Ammon's horn (tissue), 1 donor: ENCODE results near the gene TMEM53.
A peak's percentile ranks its signal among the peaks of the same experiment; 100 is the strongest.
"Not testable (repeated sequence)": the region's sequence is repeated elsewhere in the genome, so short reads cannot be mapped to it uniquely, and the experiment has no call there.

Source experiments
- DNase-seq: peaks from one replicate; pipeline ENCODE4 v3.0.0-alpha.2; 2016; ENCODE audit warnings: low spot score

Gene TMEM53

DNA sequence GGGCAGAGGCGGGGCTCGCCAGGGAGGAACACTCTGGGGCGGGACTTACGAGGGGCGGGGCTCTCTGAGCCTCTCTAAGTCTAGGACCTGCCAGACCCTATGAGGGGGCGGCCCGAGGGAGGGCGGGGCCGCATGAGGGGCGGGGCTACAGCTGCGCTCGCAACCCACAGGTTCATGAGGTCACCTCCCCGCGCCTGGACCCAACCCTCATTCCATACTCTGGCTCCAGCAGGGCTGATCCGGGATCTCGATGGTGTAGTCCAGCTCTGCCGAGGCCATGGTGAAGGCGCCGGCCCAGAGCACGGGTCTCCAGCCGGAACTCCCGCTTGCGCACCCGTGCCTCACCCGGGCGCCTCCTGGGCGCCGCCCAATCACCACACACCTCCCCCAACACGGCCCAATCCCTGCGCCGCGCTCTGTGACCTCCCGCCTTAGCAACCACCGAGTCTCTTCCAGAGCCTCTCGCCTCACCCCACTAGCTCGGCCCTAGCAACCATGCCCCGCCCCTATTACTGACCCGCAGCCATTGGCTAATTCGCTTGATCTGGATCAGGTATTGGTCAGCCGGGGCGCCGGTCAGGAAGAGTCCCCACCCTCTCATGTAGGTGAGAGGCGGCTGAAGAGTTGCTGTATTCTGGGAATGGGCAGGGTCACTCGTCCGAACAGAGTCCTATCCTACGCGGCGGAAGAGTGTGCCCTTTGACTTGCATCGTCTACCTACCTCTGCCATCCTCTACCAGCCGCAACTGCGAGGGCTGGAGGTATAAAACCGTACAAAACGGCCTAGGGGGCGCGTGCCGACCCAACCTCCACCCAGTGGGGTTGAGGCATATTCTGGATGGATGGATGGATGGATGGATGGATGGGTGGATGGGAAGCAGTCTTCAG, at the start of gene TMEM53, which contains the start of gene ARMH1:
TMEM53 (minus strand) TSS at position 369 of the 888 bp plus-strand sequence; CDS start at position 279, 90 bp downstream.
ARMH1 (plus strand) TSS at position 602 of the 888 bp plus-strand sequence. CDS start 14,984 bp downstream, outside the sequence.
- DNase-seq = peak; percentile 100

DNA sequence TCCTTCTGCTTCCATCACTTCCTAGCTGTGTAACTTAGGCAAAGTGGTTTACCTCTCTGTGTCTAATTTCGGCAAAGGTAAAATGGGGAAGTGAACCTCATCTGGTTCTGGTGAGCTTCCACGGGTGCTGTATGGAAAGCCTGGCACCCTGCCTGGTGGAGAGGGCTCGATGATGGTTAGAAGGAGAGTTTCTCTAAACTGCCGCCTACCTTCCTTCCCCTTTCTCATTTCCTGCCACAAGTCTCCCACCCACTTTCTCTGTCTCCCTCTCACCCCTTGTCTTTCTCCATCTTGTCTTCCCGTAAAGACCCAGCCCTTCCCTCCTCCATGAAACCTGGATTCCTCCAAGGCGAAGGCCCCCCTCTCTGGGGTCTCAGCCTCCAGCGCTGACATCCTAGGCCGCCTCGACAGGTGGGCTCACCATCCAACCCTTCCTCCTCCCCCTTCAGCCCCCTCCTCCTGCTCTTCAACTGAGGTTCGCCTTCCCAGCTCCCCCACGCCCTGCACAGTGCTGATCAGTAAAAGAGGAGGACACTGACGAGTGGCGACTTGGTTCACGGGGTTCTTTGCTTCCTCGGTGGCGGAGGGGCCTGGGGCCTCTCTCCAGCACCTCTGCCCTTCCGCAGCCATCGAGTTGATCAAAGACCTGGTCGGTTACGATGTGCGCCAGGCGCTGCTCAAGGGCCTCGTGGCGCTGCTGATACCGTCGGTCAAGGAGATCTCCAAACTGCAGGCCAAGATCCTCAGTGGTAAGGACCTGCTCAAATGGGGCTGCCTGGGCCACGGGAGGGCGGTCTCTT, 49.4 kb upstream of the TMEM53 start:
- peak; percentile 53 for DNase-seq

DNA sequence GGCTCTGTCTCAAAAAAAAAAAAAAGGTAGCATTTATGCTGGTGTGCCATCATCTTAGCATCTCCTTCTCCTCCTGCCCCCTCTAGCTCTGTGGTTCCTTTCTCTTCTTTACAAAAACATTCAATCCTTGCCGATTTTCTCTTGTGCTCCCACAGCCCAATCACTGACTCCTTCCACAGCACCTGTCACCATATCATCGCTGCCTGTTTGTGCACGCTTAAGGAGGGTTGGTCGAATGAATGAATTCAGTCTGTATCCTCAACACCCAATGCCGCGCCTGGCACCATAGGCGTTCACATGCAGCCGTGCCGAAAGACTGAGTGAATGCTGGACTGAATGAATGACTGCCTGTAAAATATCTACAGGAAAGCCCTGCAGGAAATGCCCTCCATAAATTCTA, 48.8 kb upstream of the TMEM53 start:
- DNase-seq = no peak

GRCh38 chr1:44721485-44722361, 47.4 kb upstream of the TMEM53 start:
- DNase-seq = peak; percentile 60

DNA sequence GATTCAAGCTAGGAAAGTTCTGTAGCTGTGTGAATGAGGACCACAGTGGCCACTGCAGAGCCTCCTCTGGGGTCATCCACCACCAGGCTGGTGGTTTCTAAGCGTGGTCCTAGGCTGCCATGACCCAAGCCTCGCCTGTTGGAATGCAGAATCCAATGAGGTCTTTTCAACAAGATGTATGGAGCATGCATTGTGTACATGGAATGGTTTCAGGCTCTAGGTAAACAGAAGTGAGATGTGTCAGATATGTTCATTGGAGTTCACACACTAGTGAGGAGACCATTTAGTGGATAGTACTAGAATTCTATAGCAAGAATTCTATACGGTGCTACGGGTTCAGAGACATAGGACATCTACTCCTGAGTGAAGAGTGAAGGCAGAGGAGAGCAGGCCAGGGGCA, 46.0 kb upstream of the TMEM53 start:
- DNase-seq = no peak

DNA sequence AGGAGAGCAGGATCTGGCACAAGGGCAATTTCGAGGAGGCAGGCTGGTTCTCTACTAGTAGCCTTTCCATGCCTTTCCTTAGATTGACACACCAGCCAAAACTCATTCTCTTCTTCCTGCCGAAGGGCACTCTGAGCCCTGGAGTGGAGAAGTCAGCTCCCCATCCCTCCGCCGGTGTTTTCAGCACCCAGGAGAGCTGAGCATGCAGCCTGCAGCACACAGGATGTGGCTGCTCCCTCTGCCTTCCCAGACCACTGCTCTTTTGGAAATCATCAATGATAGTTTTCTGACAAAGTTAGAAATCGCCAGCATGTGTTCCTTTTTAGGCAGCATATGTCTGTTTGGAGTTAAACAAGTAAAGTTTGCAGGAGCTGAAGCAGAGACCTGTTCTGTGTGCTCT, 45.0 kb upstream of the TMEM53 start:
- no peak for DNase-seq

GRCh38 chr1:44718091-44718490, 43.8 kb upstream of the TMEM53 start:
- DNase-seq = no peak

- no peak for DNase-seq
Measured at GRCh38 chr1:44717653-44718052, 43.4 kb upstream of the TMEM53 start.

GRCh38 chr1:44717156-44717555, 42.9 kb upstream of the TMEM53 start:
- no peak for DNase-seq

GRCh38 chr1:44714944-44715571, 40.8 kb upstream of the TMEM53 start:
- peak; percentile 89 for DNase-seq

DNA sequence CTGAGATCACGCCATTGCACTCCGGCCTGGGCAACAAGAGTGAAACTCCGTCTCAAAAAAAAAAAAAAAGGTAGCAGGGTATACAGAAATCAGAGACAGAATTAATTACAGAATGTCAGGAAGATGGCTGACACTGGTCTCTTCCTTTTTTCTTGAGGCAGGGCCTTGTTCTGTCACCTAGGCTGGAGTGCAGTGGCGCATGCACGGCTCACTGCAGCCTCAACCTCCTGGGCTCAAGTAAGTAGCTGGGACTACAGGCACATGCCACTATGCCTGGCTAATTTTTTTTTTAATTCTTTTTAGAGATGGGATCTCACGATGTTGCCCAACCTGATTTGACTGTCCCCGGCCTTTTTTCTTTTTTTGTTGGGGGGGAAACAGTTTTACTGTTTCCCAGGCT, 40.3 kb upstream of the TMEM53 start:
- no peak for DNase-seq

GRCh38 chr1:44713321-44713781, 39.1 kb upstream of the TMEM53 start:
- DNase-seq = no peak

DNA sequence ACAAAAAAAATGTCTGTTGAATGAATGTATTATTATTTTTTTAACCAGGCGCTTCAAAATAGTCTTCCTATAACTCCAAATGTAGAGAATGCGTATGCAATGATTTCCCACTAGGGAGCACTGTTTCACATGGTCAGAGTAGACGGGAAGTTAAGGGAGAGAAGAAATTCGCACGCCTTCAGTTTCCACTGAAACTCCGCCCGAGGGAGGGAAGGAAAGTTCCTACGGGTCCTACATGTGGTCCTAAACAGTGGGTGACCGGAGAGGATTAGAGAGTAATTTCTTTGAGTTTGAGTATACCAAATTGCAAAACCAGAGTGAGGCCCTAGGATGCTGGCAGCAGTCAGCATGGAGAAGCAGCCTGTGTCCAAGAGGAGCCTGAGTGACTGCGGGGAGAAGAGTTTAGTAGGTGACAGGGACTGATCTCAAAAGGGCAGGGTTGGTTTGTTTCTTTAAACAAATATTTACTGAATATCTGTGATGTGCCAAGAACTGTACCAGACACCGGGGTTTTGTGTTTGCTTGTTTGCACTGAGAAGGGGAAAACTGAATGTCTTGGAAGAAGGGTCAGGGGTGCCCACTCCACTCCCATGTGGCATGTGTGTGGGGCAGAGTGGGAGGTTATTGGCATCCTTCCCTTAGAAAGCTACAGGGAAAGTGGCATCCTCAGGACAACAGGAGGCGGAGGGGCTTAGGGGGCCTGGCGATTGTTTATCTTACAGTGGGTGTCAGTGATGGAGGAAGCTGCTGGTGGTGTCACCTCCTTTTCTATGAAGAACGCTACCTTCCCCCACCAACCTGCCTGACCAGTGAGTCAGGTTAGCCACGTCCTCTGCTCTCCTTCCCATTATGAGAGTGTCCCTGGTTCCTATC, 33.9 kb upstream of the TMEM53 start:
- peak; percentile 58 for DNase-seq

DNA sequence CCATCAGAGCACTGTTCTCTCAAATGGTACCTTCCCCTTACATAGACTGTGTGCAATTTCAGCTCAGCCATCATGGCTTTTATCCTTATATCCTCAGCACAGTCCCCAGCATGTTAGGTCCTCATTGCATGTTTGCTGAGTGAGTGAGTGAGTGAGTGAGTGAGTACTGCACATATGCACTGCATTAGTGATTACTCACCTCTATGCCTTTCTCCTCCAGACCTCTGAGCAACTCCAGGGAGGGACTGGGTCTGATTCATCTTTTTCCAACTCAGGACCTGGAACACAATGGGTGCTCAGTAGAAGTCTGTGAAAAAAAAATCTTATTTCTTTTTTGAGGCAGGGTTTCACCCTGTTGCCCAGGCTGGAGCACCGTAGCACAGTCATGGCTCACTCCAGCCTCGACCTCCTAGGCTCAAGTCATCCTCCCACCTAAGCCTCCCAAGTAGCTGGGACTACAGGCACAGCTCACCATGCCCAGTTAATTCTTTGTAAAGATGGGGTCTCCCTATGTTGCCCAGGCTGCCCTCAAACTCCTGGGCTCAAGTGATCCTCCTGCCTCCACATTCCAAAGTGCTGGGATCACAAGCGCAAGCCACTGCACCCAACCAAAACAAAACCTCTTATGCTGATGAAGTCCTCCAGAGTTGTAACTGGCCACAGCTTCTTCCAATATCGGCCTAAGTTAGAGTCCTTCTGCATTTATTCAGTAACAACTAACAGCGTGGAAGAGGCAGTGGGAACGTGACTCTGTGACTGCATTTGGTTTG, 33.0 kb upstream of the TMEM53 start:
- no peak for DNase-seq

DNA sequence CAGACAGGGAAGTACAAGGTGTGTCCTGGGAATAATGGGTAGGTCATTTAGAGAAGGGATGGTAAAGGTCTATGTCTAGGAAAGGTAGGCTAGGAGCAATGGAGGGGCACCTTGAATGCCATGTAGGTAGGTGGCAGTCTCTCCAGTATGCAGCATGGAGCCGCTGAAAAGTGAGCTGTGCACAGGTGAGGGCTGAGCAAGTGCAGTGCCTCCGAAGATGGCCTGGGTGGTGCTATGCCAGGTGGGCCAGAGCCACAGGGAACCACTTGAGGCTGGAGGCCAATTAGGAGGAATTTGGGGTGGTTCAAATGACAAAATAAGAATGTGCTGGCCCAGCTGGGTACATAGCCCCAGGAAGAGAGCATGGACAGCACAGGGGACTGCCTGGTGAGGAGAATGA, 31.7 kb upstream of the TMEM53 start:
- DNase-seq = no peak

GRCh38 chr1:44705470-44705869, 31.2 kb upstream of the TMEM53 start:
- no peak for DNase-seq

DNA sequence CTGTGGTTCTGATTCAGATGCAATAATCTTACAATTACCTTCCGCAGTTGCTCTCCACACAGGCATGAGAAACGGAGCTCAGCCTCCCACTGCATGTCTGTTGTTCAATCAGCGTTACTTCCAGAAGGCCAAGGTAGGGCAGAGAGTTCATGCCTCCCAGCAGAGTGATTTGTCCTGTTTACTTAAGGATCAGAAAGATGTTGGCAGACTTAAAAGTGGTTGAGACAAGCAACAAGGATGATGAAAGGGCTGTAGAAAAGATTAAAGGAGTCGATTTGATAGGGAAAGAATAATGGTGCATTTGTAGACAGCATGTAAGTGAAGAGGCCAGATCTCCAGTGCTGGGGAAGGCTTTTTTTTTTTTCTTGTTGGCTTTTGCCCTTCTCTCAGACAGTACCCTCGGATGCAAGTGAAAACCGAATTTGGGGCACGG, 26.9 kb upstream of the TMEM53 start:
- no peak for DNase-seq

DNA sequence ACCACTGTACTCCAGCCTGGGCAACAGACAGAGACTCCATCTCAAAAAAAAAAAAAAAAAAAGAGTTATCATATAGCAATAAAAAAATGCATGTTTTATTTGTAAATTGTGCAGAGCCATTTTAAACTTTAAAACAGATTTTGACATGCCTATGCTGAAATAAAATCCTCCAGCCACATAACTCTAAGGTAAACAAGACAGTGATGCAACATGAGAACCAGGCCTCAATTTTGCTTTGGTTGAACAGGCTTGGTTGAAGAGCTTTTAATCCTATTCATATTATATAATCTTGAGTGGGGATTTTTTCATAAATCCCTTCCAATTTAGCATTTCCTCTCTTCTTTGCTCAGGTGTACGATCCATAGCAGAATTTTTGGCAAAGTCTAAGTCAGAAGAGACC, 26.3 kb upstream of the TMEM53 start:
- DNase-seq = no peak

GRCh38 chr1:44699375-44699774, 25.1 kb upstream of the TMEM53 start:
- DNase-seq = not testable (repeated sequence)
